Pulmonary artery endothelial cell (primary cell): ENCODE measurements around the gene LETMD1. TPM values are rescaled to one million over a fixed set of nuclear protein-coding genes. Genes with fewer than 3 reads are reported as not detected.
"Not testable (repeated sequence)": the region's sequence is repeated elsewhere in the genome, so short reads cannot be mapped to it uniquely, and the experiment has no call there.

Experiments used
- DNase-seq: peaks from one replicate; pipeline ENCODE4 v3.0.0-alpha.2; 2011; ENCODE audit warnings: low read depth, low spot score
- total RNA-seq: library from RNA; depleted of rRNA; stranded (reverse); fragments of >200 nt; gene quantifications from 2 replicates; pipeline ENCODE4 v1.2.3, GENCODE V29; 2014

LETMD1 gene
- total RNA-seq, 1 donor from 2014 or later = 30.7 TPM

DNA sequence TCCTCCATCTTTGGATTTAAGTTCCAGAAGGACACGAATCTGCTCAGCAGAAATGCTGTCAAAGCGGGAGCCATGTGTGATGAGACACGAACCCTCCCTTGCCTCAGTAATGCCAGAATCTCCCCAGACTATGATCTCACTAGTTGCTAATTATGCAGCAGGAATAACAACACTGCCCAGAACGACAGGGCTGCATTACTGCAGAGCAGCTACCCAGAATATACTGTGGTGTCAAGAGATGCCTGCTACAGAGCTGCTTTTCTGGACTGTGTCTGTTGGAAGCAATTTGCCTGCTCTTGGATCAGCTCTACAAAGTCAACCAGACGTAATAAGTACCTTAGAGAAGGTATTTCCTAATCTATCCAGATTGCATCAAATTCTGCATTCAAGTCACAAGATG lies 29.8 kb downstream of the LETMD1 start:
- no peak for DNase-seq

DNA sequence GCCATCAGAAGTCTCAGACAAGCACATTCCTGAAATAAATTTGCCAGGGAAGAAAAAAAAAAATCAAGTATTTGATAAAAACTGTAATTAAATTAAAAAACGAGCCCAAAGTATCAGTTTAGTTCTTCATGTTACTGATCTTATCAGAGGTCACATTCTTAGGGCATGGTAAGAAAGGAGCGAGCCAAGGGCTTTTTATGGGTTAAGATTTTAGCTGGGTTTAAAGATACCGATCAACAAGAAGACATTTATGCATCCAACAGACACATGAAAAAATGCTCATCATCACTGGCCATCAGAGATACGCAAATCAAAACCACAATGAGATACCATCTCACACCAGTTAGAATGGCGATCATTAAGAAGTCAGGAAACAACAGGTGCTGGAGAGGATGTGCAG lies 30.2 kb downstream of the LETMD1 start:
- not testable (repeated sequence) for DNase-seq

DNA sequence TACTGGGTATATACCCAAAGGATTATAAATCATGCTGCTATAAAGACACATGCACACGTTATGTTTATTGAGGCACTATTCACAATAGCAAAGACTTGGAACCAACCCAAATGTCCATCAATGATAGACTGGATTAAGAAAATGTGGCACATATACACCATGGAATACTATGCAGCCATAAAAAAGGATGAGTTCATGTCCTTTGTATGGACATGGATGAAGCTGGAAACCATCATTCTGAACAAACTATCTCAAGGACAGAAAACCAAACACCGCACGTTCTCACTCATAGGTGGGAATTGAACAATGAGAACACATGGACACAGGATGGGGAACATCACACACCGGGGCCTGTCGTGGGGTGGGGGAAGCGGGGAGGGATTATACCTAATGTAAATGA lies 30.7 kb downstream of the LETMD1 start:
- DNase-seq = not testable (repeated sequence)

DNA sequence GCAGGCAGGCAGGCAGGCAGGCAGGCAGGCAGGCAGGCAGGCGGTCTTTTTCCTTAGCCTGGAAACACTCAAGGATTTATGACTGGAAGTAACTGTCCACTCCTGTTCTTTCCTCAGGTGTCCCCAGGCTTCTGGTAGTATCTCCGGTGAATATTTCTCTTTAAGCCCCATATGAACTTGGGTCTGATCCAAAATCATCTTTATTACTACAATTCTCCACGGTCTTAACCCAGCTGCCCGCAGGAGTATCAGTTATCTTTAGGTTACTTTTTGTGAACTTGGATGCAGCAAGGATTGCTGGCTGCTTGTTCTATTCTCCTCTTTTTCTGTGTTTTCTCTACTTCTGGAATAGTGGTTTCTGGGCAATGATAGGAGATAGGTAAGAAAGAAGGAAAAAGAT lies 32.0 kb downstream of the LETMD1 start:
- DNase-seq = no peak

DNA sequence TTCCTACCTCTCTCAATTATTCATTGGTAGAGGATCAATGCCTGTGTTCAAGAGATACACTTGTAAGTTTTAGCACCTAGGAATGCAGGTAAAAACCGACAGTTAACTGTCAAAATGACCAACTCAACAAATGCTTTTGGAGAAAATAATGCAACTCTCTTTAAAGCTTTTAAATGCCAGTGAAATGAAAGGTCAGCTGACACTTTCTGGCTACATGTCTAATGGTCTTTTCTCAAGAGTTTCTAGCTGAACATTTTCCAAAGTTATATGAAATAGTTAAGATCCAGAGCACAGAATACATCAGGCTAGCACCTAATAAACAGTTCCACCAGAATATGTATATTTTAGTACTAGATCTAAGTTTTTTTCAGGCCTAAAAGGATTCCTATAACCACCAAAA lies 33.3 kb downstream of the LETMD1 start:
- no peak for DNase-seq

DNA sequence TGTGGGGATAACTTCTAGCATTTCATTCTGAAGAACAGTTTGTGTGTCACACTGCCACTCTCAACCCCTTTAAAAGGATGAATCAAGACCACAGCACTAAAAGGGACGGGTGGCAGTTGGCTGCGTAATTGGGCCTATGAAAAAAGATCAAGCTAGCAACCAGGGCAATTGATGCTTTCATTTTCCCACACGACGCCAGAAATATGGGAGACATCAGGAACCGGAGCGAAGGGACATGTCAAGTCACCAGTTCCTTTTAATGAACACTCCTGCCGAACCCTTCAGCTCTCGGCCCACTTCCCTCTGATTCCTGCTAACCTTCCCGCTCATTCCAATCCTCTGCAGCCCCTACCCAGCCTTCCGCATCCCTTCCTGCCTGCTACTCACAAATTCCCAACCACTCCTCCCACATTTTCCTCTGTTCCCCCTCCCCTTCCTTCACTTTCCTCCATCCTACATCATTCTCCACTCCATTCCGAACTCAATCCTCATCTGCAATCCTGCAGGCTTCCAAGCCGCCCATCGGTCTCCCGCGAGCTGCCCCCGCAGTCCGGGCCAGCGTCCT lies 34.5 kb downstream of the LETMD1 start:
- DNase-seq = no peak

DNA sequence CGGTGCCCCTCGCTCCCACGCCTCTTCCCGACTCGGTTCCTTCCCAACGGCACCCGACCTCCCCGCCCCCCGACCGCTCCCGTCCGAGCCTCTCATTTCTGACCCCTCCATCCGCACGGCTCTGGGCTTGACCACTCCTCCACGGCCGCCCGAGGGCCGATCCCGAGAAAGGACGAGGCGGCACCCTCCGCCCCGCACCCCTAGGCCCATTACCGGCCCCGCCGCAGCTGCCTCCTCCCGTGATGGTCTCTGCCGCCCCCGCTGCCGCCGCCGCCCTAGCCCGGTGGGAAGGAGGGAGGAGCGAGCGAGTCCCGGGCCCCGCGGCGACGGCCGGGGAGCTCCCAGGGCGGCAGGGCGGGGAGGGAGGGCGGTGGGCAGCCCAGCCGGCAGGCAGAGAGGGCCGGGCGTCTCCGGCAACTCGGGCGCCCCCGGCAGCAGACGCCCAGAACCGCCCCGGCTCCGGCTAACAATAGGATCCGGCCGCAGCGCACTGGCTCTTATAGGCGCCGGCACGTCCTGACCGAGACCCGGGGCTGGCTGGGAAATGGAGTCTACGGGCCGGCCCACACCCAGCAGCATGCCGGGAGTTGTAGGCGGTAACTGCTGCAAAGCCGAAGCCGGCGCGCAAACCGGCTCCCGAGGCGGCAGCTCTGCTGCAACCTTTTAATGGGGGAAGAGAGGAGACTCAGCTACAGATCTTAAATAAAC lies 35.2 kb downstream of the LETMD1 start, which contains the start of gene CSRNP2:
Gene CSRNP2 (minus strand): TSS at position 471 of the 708 bp plus-strand sequence. CDS start 7,035 bp downstream, outside the sequence.
- peak; percentile 86 for DNase-seq

DNA sequence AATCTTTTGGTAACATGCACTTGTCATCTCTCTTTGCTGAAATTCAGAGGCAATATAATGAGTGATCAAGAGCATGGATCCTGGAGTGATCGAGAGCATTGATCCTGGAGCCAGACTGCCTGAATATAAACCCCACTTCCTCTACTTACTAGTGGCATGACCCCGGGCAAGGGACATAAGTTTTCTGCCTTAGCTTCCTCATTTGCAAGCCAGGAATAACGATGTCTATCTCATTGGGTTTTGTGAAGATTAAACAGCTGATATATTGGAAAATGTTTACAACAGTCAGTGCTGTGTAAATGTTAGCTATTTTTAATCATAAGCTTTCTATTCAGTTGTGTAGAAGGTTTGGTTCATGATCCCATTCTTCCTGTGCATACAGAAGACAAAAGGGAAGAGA lies 37.6 kb downstream of the LETMD1 start:
- DNase-seq = no peak

DNA sequence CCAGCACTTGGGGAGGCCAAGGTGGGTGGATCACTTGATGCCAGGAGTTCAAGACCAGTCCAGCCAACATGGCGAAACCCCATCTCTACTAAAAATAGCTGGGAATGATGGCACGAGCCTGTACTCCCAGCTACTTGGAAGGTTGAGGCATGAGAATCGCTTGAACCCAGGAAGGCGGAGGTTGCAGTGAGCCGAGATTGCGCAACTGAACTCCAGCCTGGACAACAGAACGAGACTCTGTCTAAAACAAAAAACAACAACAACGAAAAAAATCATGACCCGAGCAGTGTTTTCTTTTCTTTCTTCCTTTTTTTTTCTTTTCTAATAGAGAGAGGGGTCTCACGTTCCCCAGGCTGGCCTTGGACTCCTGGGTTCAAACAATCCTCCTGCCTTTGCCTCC lies 38.8 kb downstream of the LETMD1 start:
- DNase-seq = no peak

DNA sequence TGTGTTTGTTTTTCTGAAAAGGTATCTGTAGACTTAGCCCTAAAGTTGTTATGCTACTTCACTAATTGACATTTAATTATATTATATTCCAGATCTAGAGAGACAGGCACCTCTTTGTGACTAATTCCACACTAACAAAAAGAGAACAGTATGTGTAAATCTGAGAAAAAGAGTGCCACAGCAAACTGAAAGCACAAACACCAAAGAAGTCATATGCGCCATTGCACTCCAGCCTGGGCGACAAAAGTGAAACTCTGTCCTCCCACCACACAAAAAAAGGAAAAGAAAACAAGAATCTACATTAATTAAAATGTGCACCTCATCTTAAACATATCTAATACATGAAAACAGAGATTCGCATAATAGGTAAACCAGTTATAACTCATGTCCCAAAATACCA lies 39.7 kb downstream of the LETMD1 start:
- DNase-seq = no peak

DNA sequence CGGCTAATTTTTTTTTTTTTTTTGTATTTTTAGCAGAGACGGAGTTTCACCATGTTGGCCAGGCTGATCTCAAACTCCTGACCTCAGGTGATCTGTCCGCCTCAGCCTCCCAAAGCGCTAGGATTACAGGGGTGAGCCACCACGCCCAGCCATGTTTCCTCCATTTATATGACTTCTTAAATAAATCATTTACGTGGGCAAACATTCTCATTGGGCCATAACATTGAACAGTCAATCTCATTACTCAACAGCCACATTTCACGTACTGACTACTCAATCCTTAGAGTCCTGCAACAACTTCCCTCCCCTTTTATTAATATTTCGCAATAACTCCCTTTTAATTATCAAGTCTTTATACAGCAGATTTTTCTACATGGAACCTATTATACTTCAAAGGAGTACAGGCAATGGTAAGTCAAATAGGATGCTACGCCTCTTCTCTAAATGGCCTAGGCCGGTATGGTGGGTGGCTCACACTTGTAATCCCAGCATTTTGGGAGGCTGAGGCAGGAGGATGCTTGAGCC lies 42.6 kb downstream of the LETMD1 start:
- DNase-seq = no peak

DNA sequence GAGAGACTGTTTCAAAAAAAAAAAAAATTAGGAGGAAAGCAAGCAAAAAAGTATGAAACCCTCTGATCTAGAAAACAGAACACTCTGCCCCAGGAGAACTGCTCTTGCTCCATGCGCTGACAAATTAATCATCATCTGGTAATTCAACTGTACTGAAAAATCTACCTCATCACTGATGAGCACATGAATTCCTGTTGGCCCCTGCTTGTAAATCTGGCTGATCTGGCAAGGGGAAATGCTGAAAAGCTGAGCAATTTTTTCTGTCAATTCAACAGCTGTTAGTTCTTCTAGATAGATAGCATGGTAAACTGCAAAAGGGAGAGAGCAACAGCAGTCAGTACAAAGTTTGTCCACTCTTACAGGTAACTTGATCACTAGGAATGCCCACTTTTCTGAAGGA lies 50.5 kb downstream of the LETMD1 start:
- DNase-seq = no peak

DNA sequence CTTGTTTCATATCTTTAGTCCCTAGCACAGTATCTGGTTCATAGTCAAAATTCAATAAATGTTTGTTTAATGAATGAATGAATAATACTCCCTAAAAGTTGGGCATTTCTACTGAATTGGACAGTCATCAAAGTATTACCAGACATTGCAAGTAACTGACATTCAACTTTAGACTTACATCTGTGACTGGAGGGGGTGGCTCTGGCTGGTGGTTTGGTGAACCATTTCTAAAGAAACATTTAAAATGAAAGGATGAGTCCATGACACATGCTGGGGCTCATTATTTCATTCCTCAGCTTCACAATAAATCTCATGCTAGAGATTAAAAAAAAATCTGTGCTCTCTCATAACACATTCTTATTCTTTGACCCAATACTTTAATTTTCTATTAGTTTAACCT lies 55.9 kb downstream of the LETMD1 start:
- no peak for DNase-seq

DNA sequence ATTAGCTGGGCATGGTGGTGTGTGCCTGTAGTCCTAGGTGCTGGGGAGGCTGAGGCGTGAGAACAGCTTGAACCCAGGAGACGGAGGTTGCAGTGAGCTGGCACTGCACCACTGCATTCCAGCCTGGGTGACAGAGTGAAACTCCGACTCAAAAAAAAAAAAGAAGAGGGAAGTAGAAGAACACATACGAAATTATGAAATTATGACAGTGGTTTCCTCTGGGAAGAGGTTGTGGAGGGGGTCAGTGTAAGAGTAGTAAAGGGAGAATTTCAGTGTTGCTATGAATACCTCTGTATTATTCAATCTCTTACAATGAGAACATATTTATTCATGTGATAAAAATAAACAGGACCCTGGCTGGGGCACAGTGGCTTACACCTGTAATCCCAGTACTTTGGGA lies 60.0 kb downstream of the LETMD1 start:
- DNase-seq = no peak

Other genes with a start within 250 kb of the LETMD1 start
- gene TMPRSS12, start 205.4 kb upstream of the LETMD1 start, total RNA-seq = not detected in 2 replicates
- not detected in 2 replicates for gene HIGD1C, start 95.8 kb upstream of the LETMD1 start, total RNA-seq
- 56.5 and 70.4 TPM in 2 replicates for gene SLC11A2, start 21.9 kb upstream of the LETMD1 start, total RNA-seq
- 15.8 and 23.8 TPM in 2 replicates for gene CSRNP2, start 35.3 kb downstream of the LETMD1 start, total RNA-seq
- gene TFCP2, start 124.8 kb downstream of the LETMD1 start, total RNA-seq = 9.4 and 10.3 TPM in 2 replicates
- gene POU6F1, start 169.7 kb downstream of the LETMD1 start, total RNA-seq = 1.3 and 1.9 TPM in 2 replicates
- gene DAZAP2, start 190.5 kb downstream of the LETMD1 start, total RNA-seq = 80.1 and 118 TPM in 2 replicates
- 12.3 and 17.9 TPM in 2 replicates for gene SMAGP, start 222.1 kb downstream of the LETMD1 start, total RNA-seq